LHCN-M2 (cell line): ENCODE measurements around the gene SMOC1. TPM values are rescaled to one million over a fixed set of nuclear protein-coding genes. Genes with fewer than 3 reads are reported as not detected.

Experiments used
- DNase-seq: peaks from one replicate; pipeline ENCODE4 v3.0.0-alpha.2; 2012; ENCODE audit warnings: low read depth
- total RNA-seq: library from RNA; depleted of rRNA; stranded (reverse); fragments of >200 nt; gene quantifications from 2 replicates; pipeline ENCODE4 v1.2.3, GENCODE V29; 2014

Gene SMOC1
- total RNA-seq, 1 experiment from 2014 or later, result 0.06 TPM

- no peak for DNase-seq
These were observed 127.5 kb downstream of the SMOC1 start for GRCh38 chr14:70006699-70007098.

- no peak for DNase-seq
These were observed 129.4 kb downstream of the SMOC1 start for GRCh38 chr14:70008284-70009262.

GRCh38 chr14:70009961-70010360, 130.7 kb downstream of the SMOC1 start:
- DNase-seq, result no peak

GRCh38 chr14:70011098-70011497, 131.9 kb downstream of the SMOC1 start:
- no peak for DNase-seq

GRCh38 chr14:70011708-70012107, 132.5 kb downstream of the SMOC1 start:
- DNase-seq, result no peak

GRCh38 chr14:70013271-70013873, 134.2 kb downstream of the SMOC1 start:
- DNase-seq, result peak; percentile 21

- peak; percentile 27 for DNase-seq
These were observed 135.3 kb downstream of the SMOC1 start for GRCh38 chr14:70014406-70015095.

GRCh38 chr14:70018230-70018629, 139.0 kb downstream of the SMOC1 start:
- no peak for DNase-seq

GRCh38 chr14:70018713-70019211, 139.5 kb downstream of the SMOC1 start:
- no peak for DNase-seq

- DNase-seq, result no peak
These were observed 140.5 kb downstream of the SMOC1 start for GRCh38 chr14:70019695-70020094.

- DNase-seq, result no peak
These were observed 141.3 kb downstream of the SMOC1 start for GRCh38 chr14:70020352-70021170.

GRCh38 chr14:70021548-70022220, 142.5 kb downstream of the SMOC1 start:
- DNase-seq, result no peak

GRCh38 chr14:70022771-70023445, 143.7 kb downstream of the SMOC1 start:
- DNase-seq, result no peak

GRCh38 chr14:70023871-70024270, 144.7 kb downstream of the SMOC1 start:
- DNase-seq, result no peak

GRCh38 chr14:70027785-70028428, 148.7 kb downstream of the SMOC1 start:
- DNase-seq, result peak; percentile 33

GRCh38 chr14:70029296-70030132, 150.3 kb downstream of the SMOC1 start:
- DNase-seq, result no peak

GRCh38 chr14:70032016-70032415, 152.8 kb downstream of the SMOC1 start:
- DNase-seq, result no peak

GRCh38 chr14:70032447-70032846, 153.2 kb downstream of the SMOC1 start:
- DNase-seq, result no peak

GRCh38 chr14:70033116-70033515, 153.9 kb downstream of the SMOC1 start:
- no peak for DNase-seq
